Measurements from ENCODE around the gene FOXRED2. TPM values are rescaled to one million over a fixed set of nuclear protein-coding genes. Genes with fewer than 3 reads are reported as not detected.

Gene FOXRED2
- total RNA-seq, 1 experiment from 2014 or later: 34.4 TPM

DNA sequence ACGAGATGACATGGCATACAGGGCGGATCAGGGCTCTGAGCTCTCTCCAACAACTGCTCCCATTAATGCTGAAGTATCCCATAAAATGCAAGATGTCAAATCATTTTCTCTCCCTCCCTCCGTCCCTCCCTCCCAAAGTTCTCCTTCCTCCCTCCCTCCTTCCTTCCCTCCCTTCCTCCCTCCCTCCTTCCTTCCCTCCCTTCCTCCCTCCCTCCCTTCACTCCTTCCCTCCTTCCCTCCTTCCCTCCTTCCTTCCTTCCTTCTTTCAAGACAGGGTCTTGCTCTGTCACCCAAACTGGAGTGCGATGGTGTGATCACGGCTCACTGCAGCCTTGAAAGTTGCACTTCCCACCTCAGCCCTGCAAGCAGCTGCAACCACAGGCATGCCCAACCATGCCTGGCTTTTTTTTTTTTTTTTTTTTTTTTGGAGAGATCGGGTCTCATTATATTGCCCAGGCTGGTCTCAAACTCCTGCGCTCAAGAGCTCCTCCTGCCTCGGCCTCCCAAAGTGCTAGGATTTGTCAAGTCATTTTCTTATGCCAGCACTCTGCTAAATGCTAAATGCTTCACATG lies 63.6 kb downstream of the FOXRED2 start:
- Histone ChIP-seq H3K23me2 (ENCODE audit: insufficient read length, low read depth, low read length, poor library complexity, severe bottlenecking) (no peaks in the 10 kb centered on the region), H3K14ac (ENCODE audit: insufficient read depth, low read length) (no peak overlapping the region), H3K18ac (ENCODE audit: insufficient read length, low read depth, low read length) (no peak overlapping the region), H4K8ac (replicated peaks; ENCODE audit: insufficient read length, low read depth, low read length) (no peak overlapping the region), H3K9me3 (ENCODE audit: control insufficient read depth, low read depth, low read length) (no peaks in the 10 kb centered on the region), H2BK120ac (ENCODE audit: low read depth, low read length, poor library complexity, severe bottlenecking) (no peak overlapping the region), H2BK20ac (ENCODE audit: low read depth, low read length, poor library complexity, severe bottlenecking) (no peak overlapping the region), H3K4me2 (ENCODE audit: insufficient read depth, insufficient read length, low read length) (no peak overlapping the region), H2BK5ac (ENCODE audit: insufficient read length, low read length) (no peak overlapping the region), H3K23ac (ENCODE audit: insufficient read length, low read depth, low read length) (no peak overlapping the region), H2BK12ac (ENCODE audit: insufficient read length, low read depth, low read length) (no peak overlapping the region), H3T11ph (ENCODE audit: low read length) (no peak overlapping the region), H4K91ac (ENCODE audit: insufficient read length, low read depth, low read length) (no peak overlapping the region), H3K27me3 (ENCODE audit: insufficient read depth, low read length) (no peaks in the 10 kb centered on the region), H3K4ac (ENCODE audit: low read depth, low read length) (no peak overlapping the region), H3K9ac (ENCODE audit: extremely low read depth, insufficient read length, low read length) (no peak overlapping the region), H3K27ac (ENCODE audit: insufficient read length, low read depth, low read length) (no peak overlapping the region), H4K5ac (ENCODE audit: insufficient read length, low read depth, low read length) (no peak overlapping the region), H3K79me1 (ENCODE audit: insufficient read depth, low read depth, low read length, poor library complexity, severe bottlenecking) (no peaks in the 10 kb centered on the region), H3K56ac (ENCODE audit: insufficient read length, low read depth, low read length) (no peak overlapping the region), H2AFZ (ENCODE audit: low read length) (no peak overlapping the region), H4K20me1 (ENCODE audit: control insufficient read depth, insufficient read depth, insufficient read length) (no peaks in the 10 kb centered on the region), H2AK5ac (ENCODE audit: insufficient read length, low read length) (no peak overlapping the region), H3K79me2 (ENCODE audit: insufficient read depth, low read length) (no peaks in the 10 kb centered on the region), H3K4me1 (ENCODE audit: insufficient read depth, low read length) (no peaks in the 10 kb centered on the region; the same call in 1 of the 2 replicates), H2BK15ac (ENCODE audit: low read depth, low read length) (no peak overlapping the region)
- DNase-seq: no peak
- TF ChIP-seq, protein P1, sequence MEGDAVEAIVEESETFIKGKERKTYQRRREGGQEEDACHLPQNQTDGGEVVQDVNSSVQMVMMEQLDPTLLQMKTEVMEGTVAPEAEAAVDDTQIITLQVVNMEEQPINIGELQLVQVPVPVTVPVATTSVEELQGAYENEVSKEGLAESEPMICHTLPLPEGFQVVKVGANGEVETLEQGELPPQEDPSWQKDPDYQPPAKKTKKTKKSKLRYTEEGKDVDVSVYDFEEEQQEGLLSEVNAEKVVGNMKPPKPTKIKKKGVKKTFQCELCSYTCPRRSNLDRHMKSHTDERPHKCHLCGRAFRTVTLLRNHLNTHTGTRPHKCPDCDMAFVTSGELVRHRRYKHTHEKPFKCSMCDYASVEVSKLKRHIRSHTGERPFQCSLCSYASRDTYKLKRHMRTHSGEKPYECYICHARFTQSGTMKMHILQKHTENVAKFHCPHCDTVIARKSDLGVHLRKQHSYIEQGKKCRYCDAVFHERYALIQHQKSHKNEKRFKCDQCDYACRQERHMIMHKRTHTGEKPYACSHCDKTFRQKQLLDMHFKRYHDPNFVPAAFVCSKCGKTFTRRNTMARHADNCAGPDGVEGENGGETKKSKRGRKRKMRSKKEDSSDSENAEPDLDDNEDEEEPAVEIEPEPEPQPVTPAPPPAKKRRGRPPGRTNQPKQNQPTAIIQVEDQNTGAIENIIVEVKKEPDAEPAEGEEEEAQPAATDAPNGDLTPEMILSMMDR (conservative IDR thresholded peaks at IDR 0.05): no peak
- Mint-ChIP-seq H3K4me3 (no peak overlapping the region), H3K36me3 (ENCODE audit: insufficient read depth in 1 of 3, low read depth in 3 of 3) (peaks cover 0 to 3% (median 0%) of the 10 kb centered on the region in 3 experiments; a peak in 1 of 7 replicates), H3K27ac (no peak overlapping the region), H3K4me1 (peaks cover 15 to 25% of the 10 kb centered on the region in 2 experiments), H3K27me3 (ENCODE audit: low read depth) (no peaks in the 10 kb centered on the region; the same call in 1 of the 2 replicates), H3K9me3 (peaks cover 0 to 4% of the 10 kb centered on the region in 2 experiments; a peak in 1 of 5 replicates)
- no CpG with 5 or more reads among the region's 8 CpGs for WGBS (ENCODE audit: extremely low coverage, insufficient read length, low lambda C conversion rate)

All from H9 (cell line).